Endothelial cell of umbilical vein (primary cell): ENCODE results near the gene RUNDC3A. TPM values are rescaled to one million over a fixed set of nuclear protein-coding genes. Genes with fewer than 3 reads are reported as not detected.

ENCODE experiments used
- BruUV-seq: library from RNA; stranded (reverse); fragments of 400-500 nt; replicated peaks from 2 replicates; lab custom pipeline; 2021; lab: Mats Ljungman, UMichigan
- CTCF ChIA-PET: fragments of 300-600, 350-600 bp; sonication (Branson Sonifier 250); formaldehyde crosslinking; loops from one replicate; lab custom pipeline; 2021; ENCODE audit warnings: antibody characterized with exemption, inconsistent platforms; lab: Charles Lee
- POLR2A ChIA-PET: fragments of 300-600, 350-600 bp; sonication (Branson Sonifier 250); formaldehyde crosslinking; loops from one replicate; lab custom pipeline; 2021; ENCODE audit warnings: antibody characterized with exemption, inconsistent platforms; lab: Charles Lee
- DNase-seq: peaks from one replicate; pipeline ENCODE4 v3.0.0-alpha.2; 2011; ENCODE audit warnings: low read depth, low spot score
- FAIRE-seq: peaks from 2 replicates; lab custom pipeline; 2011; peaks lifted over from hg19 to GRCh38; lab: Jason Lieb, UNC
- H2AFZ ChIP-seq: 2 replicates; pipeline ENCODE4 v1.6.0; 2012; ENCODE audit warnings: low read depth, low read length, control low read depth, inconsistent platforms
- H3K27ac ChIP-seq: 2 replicates; pipeline ENCODE4 v1.5.1; 2011; ENCODE audit warnings: low read depth, mild to moderate bottlenecking, control low read depth, low read length, moderate library complexity; ENCODE audit not compliant: insufficient read depth
- H3K27me3 ChIP-seq, 2 experiments: 2 replicates each; pipeline versions ENCODE4 v1.6.0 to v1.6.1; 2011; ENCODE audit warnings: low read length in 2 of 2, mixed read lengths in 1 of 2; ENCODE audit not compliant: control insufficient read depth in 2 of 2, insufficient read depth in 2 of 2
- H3K36me3 ChIP-seq, 2 experiments: 2 replicates in 1 of 2; 3 replicates in 1 of 2; pipeline ENCODE4 v1.5.1; 2011; ENCODE audit warnings: low read length in 2 of 2, mild to moderate bottlenecking in 1 of 2, moderate library complexity in 1 of 2; ENCODE audit not compliant: control insufficient read depth in 2 of 2, insufficient read depth in 2 of 2; ENCODE audit errors: extremely low read depth in 1 of 2
- H3K4me1 ChIP-seq: 3 replicates; pipeline ENCODE4 v1.5.1; 2011; ENCODE audit warnings: mild to moderate bottlenecking, low read length; ENCODE audit not compliant: control insufficient read depth, insufficient read depth; ENCODE audit errors: extremely low read depth
- H3K4me2 ChIP-seq: 2 replicates; pipeline ENCODE4 v1.6.1; 2011; ENCODE audit warnings: low read length, control low read depth, mixed read lengths; ENCODE audit not compliant: insufficient read depth
- H3K4me3 ChIP-seq, 3 experiments: fragments of 200-600 bp in 1 of 3; sonication (generic), shearing (Covaris generic) in 1 of 3; replicated peaks in 1 of 3; 2 replicates each; pipeline ENCODE4 v1.5.1; 2011 to 2016; ENCODE audit warnings: control low read depth in 3 of 3, low read length in 3 of 3, mild to moderate bottlenecking in 2 of 3, inconsistent platforms in 1 of 3, low read depth in 1 of 3, moderate library complexity in 1 of 3; ENCODE audit not compliant: insufficient read depth in 1 of 3
- H3K79me2 ChIP-seq: 2 replicates; pipeline ENCODE4 v1.6.0; 2012; ENCODE audit warnings: low read length, inconsistent platforms; ENCODE audit not compliant: control insufficient read depth, insufficient read depth
- H3K9ac ChIP-seq: replicated peaks from 2 replicates; pipeline ENCODE3; 2011; ENCODE audit warnings: low read length, control low read depth; ENCODE audit not compliant: insufficient read depth; ENCODE audit errors: extremely low read depth
- H3K9me1 ChIP-seq: replicated peaks from 3 replicates; pipeline ENCODE4 v1.6.0; 2011; ENCODE audit warnings: mild to moderate bottlenecking, low read length; ENCODE audit not compliant: control insufficient read depth, insufficient read depth; ENCODE audit errors: extremely low read depth
- H3K9me3 ChIP-seq: replicated peaks from 2 replicates; pipeline ENCODE4 v1.5.1; 2012; ENCODE audit warnings: low read length, inconsistent platforms; ENCODE audit not compliant: control insufficient read depth, insufficient read depth
- H4K20me1 ChIP-seq: replicated peaks from 2 replicates; pipeline ENCODE3; 2011; ENCODE audit warnings: mild to moderate bottlenecking, low read length; ENCODE audit not compliant: control insufficient read depth, insufficient read depth; ENCODE audit errors: extremely low read depth
- EZH2 ChIP-seq: IDR thresholded peaks from 2 replicates; pipeline ENCODE4 v1.6.1; 2012; ENCODE audit warnings: borderline replicate concordance, low read depth, mild to moderate bottlenecking, moderate library complexity, low read length, inconsistent platforms; ENCODE audit not compliant: severe bottlenecking
- FOS ChIP-seq: IDR thresholded peaks from 2 replicates; pipeline ENCODE4 v1.6.1; 2011; ENCODE audit warnings: mild to moderate bottlenecking, low read length, moderate library complexity, borderline replicate concordance; ENCODE audit not compliant: insufficient read depth
- GATA2 ChIP-seq: IDR thresholded peaks from 2 replicates; pipeline ENCODE4 v1.7.0; 2011; ENCODE audit warnings: low read depth, mild to moderate bottlenecking, moderate library complexity, mixed read lengths, low read length; ENCODE audit not compliant: insufficient read length, insufficient read depth
- JUN ChIP-seq: IDR thresholded peaks from 2 replicates; pipeline ENCODE4 v1.6.1; 2011; ENCODE audit warnings: borderline replicate concordance, low read depth; ENCODE audit not compliant: insufficient read length, insufficient read depth
- MYC ChIP-seq: IDR thresholded peaks from one replicate; pipeline ENCODE4 v1.6.1; 2011; ENCODE audit warnings: mild to moderate bottlenecking, low read depth, low read length
- POLR2A ChIP-seq: IDR thresholded peaks from 2 replicates; pipeline ENCODE4 v1.6.1; 2012; ENCODE audit warnings: low read depth, mild to moderate bottlenecking, control low read depth, low read length
- POLR2AphosphoS5 ChIP-seq: IDR thresholded peaks from 2 replicates; pipeline ENCODE4 v1.6.1; 2012; ENCODE audit warnings: low read depth, mild to moderate bottlenecking, control low read depth, low read length, moderate library complexity; ENCODE audit not compliant: insufficient read depth
- dilution Hi-C: fragments of 300-500 bp; cut with MboI; formaldehyde crosslinking; loops from one replicate; pipeline ENCODE4 v1.15.0; 2019; ENCODE audit warnings: low sequenced_read_pairs; ENCODE audit not compliant: extremely low pct_ligation_motif_present
- intact Hi-C: fragments of 100-400 bp; cut with micrococcal nuclease; formaldehyde crosslinking; loops from one replicate; pipeline ENCODE4 v1.10.0; 2022
- polyA plus RNA-seq, 4 experiments: library from polyadenylated mRNA; depleted of rRNA in 3 of 4; stranded (reverse) in 3 of 4; unstranded in 1 of 4; fragments of >200 nt; gene quantifications; 2 replicates each; pipeline versions ENCODE4 v1.2.1 to v1.2.3, GENCODE V29; 2011 to 2012; ENCODE audit warnings: missing spikeins in 1 of 4
- total RNA-seq: library from RNA; stranded (reverse); gene quantifications from 2 replicates; pipeline ENCODE4 v1.2.3, GENCODE V29; 2021
- TF ChIP-seq, protein P1 (sequence below), 2 donors: IDR thresholded peaks; 1 replicate in 1 of 2; 2 replicates in 1 of 2; pipeline ENCODE4 v1.5.1; 2011; ENCODE audit warnings: low read length in 2 of 2, mild to moderate bottlenecking in 2 of 2, moderate library complexity in 2 of 2, control low read depth in 1 of 2, inconsistent platforms in 1 of 2, low read depth in 1 of 2; ENCODE audit not compliant: insufficient read depth in 1 of 2; ENCODE audit errors: extremely low read depth in 1 of 2
- TF ChIP-seq, protein P2 (sequence below): IDR thresholded peaks from 2 replicates; pipeline ENCODE4 v1.6.1; 2011; ENCODE audit not compliant: insufficient read depth, insufficient read length

Gene RUNDC3A
- total and polyA plus RNA-seq, 2 donors (not counting 3 experiments of a cell fraction or from before 2014, with no cell fraction given): 0.12 TPM; not detected in 1

DNA sequence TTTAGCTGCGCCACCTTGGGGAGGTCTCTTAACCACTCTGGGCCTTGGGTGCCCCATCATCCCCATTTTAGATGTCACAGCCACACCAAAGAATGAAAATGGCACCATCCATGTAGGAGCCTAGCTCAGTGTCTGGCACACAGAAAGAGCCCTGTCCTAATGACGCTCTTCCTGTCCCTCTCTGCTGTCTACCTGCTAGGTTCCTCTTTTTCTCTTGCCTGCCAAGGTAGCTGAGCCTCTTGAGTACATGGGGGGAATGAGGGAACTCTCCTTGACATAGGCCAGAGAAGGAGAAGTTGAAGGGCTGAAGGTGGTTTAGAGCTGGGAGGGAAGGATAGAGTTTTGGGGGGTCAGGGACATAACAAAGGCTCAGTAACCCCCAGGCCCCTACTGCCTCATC, 1.8 kb downstream of the RUNDC3A start:
- CTCF ChIA-PET: interaction anchor here (1.1 to 1.7 kb wide), 3 partner anchors 10 to 100 kb away, joined by 3 to 6 read pairs (median 4); no protein-coding TSS in a partner anchor

More for the DNA sequence above, 1.8 kb downstream of the RUNDC3A start:
- no peaks in the 10 kb centered on the region for H3K4me1 ChIP-seq
- POLR2A ChIA-PET: no interaction called here
- no peak overlapping the region for H2AFZ ChIP-seq
- H3K36me3 ChIP-seq: no peaks in the 10 kb centered on the region
- no peaks in the 10 kb centered on the region for H3K79me2 ChIP-seq
- H3K27ac ChIP-seq: no peak overlapping the region
- no peaks in the 10 kb centered on the region for H3K9me3 ChIP-seq
- no peak overlapping the region for H3K9ac ChIP-seq
- dilution Hi-C loops (no loop called here), intact Hi-C loops (no loop called here)
- BruUV-seq: no TSS peak
- no peaks in the 10 kb centered on the region for H4K20me1 ChIP-seq
- TF ChIP-seq FOS (no peak), JUN (no peak), GATA2 (no peak), POLR2A (no peak), EZH2 (no peak), POLR2AphosphoS5 (no peak), MYC (no peak)
- TF ChIP-seq, protein P1, sequence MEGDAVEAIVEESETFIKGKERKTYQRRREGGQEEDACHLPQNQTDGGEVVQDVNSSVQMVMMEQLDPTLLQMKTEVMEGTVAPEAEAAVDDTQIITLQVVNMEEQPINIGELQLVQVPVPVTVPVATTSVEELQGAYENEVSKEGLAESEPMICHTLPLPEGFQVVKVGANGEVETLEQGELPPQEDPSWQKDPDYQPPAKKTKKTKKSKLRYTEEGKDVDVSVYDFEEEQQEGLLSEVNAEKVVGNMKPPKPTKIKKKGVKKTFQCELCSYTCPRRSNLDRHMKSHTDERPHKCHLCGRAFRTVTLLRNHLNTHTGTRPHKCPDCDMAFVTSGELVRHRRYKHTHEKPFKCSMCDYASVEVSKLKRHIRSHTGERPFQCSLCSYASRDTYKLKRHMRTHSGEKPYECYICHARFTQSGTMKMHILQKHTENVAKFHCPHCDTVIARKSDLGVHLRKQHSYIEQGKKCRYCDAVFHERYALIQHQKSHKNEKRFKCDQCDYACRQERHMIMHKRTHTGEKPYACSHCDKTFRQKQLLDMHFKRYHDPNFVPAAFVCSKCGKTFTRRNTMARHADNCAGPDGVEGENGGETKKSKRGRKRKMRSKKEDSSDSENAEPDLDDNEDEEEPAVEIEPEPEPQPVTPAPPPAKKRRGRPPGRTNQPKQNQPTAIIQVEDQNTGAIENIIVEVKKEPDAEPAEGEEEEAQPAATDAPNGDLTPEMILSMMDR (IDR thresholded peaks at IDR 0.05; ENCODE audit: extremely low read depth in 1 of 2, insufficient read depth in 1 of 2, low read depth in 1 of 2, low read length in 2 of 2): no peak
- TF ChIP-seq, protein P2, sequence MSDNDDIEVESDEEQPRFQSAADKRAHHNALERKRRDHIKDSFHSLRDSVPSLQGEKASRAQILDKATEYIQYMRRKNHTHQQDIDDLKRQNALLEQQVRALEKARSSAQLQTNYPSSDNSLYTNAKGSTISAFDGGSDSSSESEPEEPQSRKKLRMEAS: no peak
- no peak overlapping the region for H3K4me2 ChIP-seq
- H3K4me3 ChIP-seq: no peak overlapping the region
- DNase-seq (no peak), FAIRE-seq (no peak)
- peaks cover 28 to 32% of the 10 kb centered on the region in 2 experiments for H3K27me3 ChIP-seq
- no peaks in the 10 kb centered on the region for H3K9me1 ChIP-seq
